Upper lobe of right lung (tissue), 1 donor: Measurements from ENCODE around the gene JHY. TPM values are rescaled to one million over a fixed set of nuclear protein-coding genes. Genes with fewer than 3 reads are reported as not detected.
"Not testable (repeated sequence)": the region's sequence is repeated elsewhere in the genome, so short reads cannot be mapped to it uniquely, and the experiment has no call there.

Experiments
- ATAC-seq: fragments of 200-7000 bp; cut with Tn5 transposase; one replicate; pipeline ENCODE4 v1.9.1; 2020; ENCODE audit warnings: mild to moderate bottlenecking, moderate library complexity
- DNase-seq: peaks from one replicate; pipeline ENCODE4 v3.0.0-alpha.2; 2020
- H3K27ac ChIP-seq: fragments of 200-600 bp; one replicate; pipeline ENCODE4 v1.8.0; 2022
- H3K27me3 ChIP-seq: fragments of 200-600 bp; one replicate; pipeline ENCODE4 v1.8.0; 2022; ENCODE audit warnings: mild to moderate bottlenecking
- H3K36me3 ChIP-seq: fragments of 200-600 bp; one replicate; pipeline ENCODE4 v1.8.0; 2022
- H3K4me1 ChIP-seq: fragments of 200-600 bp; one replicate; pipeline ENCODE4 v1.8.0; 2022
- H3K4me3 ChIP-seq: fragments of 200-600 bp; one replicate; pipeline ENCODE4 v1.8.0; 2022; ENCODE audit warnings: mild to moderate bottlenecking
- H3K9me3 ChIP-seq: fragments of 200-600 bp; one replicate; pipeline ENCODE4 v1.8.0; 2022
- CTCF ChIP-seq: fragments of 200-600 bp; IDR thresholded peaks from one replicate; pipeline ENCODE4 v1.8.0; 2022; ENCODE audit warnings: antibody characterized with exemption
- intact Hi-C: fragments of 100-400 bp; cut with DNase I; formaldehyde crosslinking; loops from one replicate; pipeline ENCODE4 v1.11.0; 2022
- total RNA-seq: library from RNA; stranded (reverse); fragmentation: NEBNext Ultra II Directional; extraction: Animal tissue kit (Norgen Biotek cat#: 25700); gene quantifications from one replicate; pipeline ENCODE4 v1.2.1, GENCODE V29; 2021
- donor health status: DM: no; HTN: yes; CAD: no; lungs with severe emphysema.

JHY gene
- total RNA-seq, 1 donor from 2014 or later = 8.9 TPM

- H3K9me3 ChIP-seq = no peaks in the 10 kb centered on the region
- no peaks in the 10 kb centered on the region for H3K27me3 ChIP-seq
- no peak for ATAC-seq
- no peak for DNase-seq
- intact Hi-C loops = loop anchor here (10.0 kb wide), 2 partner anchors 58 to 228 kb away; no protein-coding TSS in a partner anchor
- H3K27ac ChIP-seq = no peak overlapping the region
- H3K36me3 ChIP-seq = no peaks in the 10 kb centered on the region
- no peak for TF ChIP-seq CTCF
- no peaks in the 10 kb centered on the region for H3K4me1 ChIP-seq
- no peak overlapping the region for H3K4me3 ChIP-seq
Observed at GRCh38 chr11:122852796-122853160, 29.8 kb upstream of the JHY start.

- no peak overlapping the region for H3K4me3 ChIP-seq
Observed at GRCh38 chr11:122853261-122853660, 29.3 kb upstream of the JHY start.

GRCh38 chr11:122853971-122854446 is 28.6 kb upstream of the JHY start:
- Histone ChIP-seq H3K4me3 (no peak overlapping the region), H3K27me3 (no peaks in the 10 kb centered on the region), H3K4me1 (no peaks in the 10 kb centered on the region), H3K27ac (no peak overlapping the region), H3K36me3 (no peaks in the 10 kb centered on the region), H3K9me3 (no peaks in the 10 kb centered on the region)
- intact Hi-C loops = loop anchor here (10.0 kb wide), 2 partner anchors 59 to 229 kb away; no protein-coding TSS in a partner anchor
- ATAC-seq (peak; percentile 57), DNase-seq (no peak)
- TF ChIP-seq CTCF = peak; percentile 80

More at GRCh38 chr11:122853261-122853660, 29.3 kb upstream of the JHY start:
- no peaks in the 10 kb centered on the region for H3K27me3 ChIP-seq
- H3K4me1 ChIP-seq = no peaks in the 10 kb centered on the region
- ATAC-seq = no peak
- no peak for DNase-seq
- no peak for TF ChIP-seq CTCF
- no peaks in the 10 kb centered on the region for H3K9me3 ChIP-seq
- H3K27ac ChIP-seq = no peak overlapping the region
- intact Hi-C loops = loop anchor here (10.0 kb wide), 2 partner anchors 58 to 228 kb away; no protein-coding TSS in a partner anchor
- H3K36me3 ChIP-seq = no peaks in the 10 kb centered on the region

- DNase-seq = no peak
- H3K4me3 ChIP-seq = no peak overlapping the region
- no peak for ATAC-seq
- no peak for TF ChIP-seq CTCF
- no peaks in the 10 kb centered on the region for H3K9me3 ChIP-seq
- no peaks in the 10 kb centered on the region for H3K36me3 ChIP-seq
- H3K4me1 ChIP-seq = no peaks in the 10 kb centered on the region
- H3K27ac ChIP-seq = no peak overlapping the region
- intact Hi-C loops = loop anchor here (10.0 kb wide), 1 partner anchor 163 kb away; no protein-coding TSS in a partner anchor
- peaks cover 9% of the 10 kb centered on the region for H3K27me3 ChIP-seq
Observed at GRCh38 chr11:122861631-122862030, 20.9 kb upstream of the JHY start.

GRCh38 chr11:122862091-122862490 is 20.5 kb upstream of the JHY start:
- intact Hi-C loops = loop anchor here (10.0 kb wide), 1 partner anchor 163 kb away; no protein-coding TSS in a partner anchor
- Histone ChIP-seq H3K27me3 (peaks cover 9% of the 10 kb centered on the region), H3K27ac (no peak overlapping the region), H3K4me3 (no peak overlapping the region), H3K9me3 (no peaks in the 10 kb centered on the region), H3K36me3 (no peaks in the 10 kb centered on the region), H3K4me1 (no peaks in the 10 kb centered on the region)
- no peak for TF ChIP-seq CTCF
- ATAC-seq (no peak), DNase-seq (no peak)

GRCh38 chr11:122863154-122863553 is 19.4 kb upstream of the JHY start:
- not testable (repeated sequence) for ATAC-seq, H3K27ac ChIP-seq
- intact Hi-C loops = loop anchor here (10.0 kb wide), 1 partner anchor 162 kb away; no protein-coding TSS in a partner anchor

More at GRCh38 chr11:122863154-122863553, 19.4 kb upstream of the JHY start:
- not testable (repeated sequence) for H3K4me1 ChIP-seq, H3K4me3 ChIP-seq, H3K36me3 ChIP-seq, DNase-seq, H3K9me3 ChIP-seq, H3K27me3 ChIP-seq
